ENCODE results near the gene OR52J3. TPM values are rescaled to one million over a fixed set of nuclear protein-coding genes. Genes with fewer than 3 reads are reported as not detected.

The OR52J3 gene
- total and polyA plus RNA-seq, 4 donors, result not detected

DNA sequence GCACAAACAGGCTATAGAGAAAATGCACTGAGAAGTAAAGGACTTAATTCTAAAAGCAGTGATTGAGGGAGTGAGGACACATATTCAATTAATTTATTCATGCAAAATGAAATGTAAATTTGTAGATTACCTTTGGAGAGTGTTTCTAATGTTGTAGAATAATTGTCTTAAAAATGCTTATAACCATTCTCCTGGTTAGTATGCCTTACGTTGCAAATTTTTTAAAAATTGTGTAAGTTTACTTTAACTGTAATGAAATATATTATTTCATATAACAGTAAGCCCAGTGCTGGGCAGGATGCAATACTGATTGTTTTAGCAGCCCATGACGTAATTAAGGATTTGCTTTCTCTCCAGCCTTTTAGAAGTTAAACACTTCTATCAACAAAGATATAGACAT lies 49.7 kb downstream of the OR52J3 start:
- H3K4me1 ChIP-seq (ENCODE audit: control insufficient read depth in 5 of 5, insufficient read depth in 5 of 5, low read length in 5 of 5), result no peaks in the 10 kb centered on the region
- H3K27ac ChIP-seq (ENCODE audit: low read depth in 1 of 2, low read length in 1 of 2), result no peak overlapping the region
- H3K9ac ChIP-seq (ENCODE audit: insufficient read depth in 1 of 2, low read length in 2 of 2), result no peak overlapping the region
- 68 to 82% methylated on average over 2 of the region's 2 CpGs for WGBS, 2 donors
- H3K9me3 ChIP-seq (ENCODE audit: control insufficient read depth in 4 of 4, insufficient read depth in 3 of 4, low read length in 3 of 4), result no peaks in the 10 kb centered on the region
- no peaks in the 10 kb centered on the region for H3K36me3 ChIP-seq (ENCODE audit: control insufficient read depth in 4 of 4, insufficient read depth in 4 of 4, low read length in 4 of 4)
- H3K4me3 ChIP-seq, result no peak overlapping the region
- TF ChIP-seq, protein P1, sequence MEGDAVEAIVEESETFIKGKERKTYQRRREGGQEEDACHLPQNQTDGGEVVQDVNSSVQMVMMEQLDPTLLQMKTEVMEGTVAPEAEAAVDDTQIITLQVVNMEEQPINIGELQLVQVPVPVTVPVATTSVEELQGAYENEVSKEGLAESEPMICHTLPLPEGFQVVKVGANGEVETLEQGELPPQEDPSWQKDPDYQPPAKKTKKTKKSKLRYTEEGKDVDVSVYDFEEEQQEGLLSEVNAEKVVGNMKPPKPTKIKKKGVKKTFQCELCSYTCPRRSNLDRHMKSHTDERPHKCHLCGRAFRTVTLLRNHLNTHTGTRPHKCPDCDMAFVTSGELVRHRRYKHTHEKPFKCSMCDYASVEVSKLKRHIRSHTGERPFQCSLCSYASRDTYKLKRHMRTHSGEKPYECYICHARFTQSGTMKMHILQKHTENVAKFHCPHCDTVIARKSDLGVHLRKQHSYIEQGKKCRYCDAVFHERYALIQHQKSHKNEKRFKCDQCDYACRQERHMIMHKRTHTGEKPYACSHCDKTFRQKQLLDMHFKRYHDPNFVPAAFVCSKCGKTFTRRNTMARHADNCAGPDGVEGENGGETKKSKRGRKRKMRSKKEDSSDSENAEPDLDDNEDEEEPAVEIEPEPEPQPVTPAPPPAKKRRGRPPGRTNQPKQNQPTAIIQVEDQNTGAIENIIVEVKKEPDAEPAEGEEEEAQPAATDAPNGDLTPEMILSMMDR (IDR thresholded peaks at IDR 0.05; ENCODE audit: control extremely low read depth, extremely low read depth), result no peak
- no peaks in the 10 kb centered on the region for H3K27me3 ChIP-seq (ENCODE audit: control insufficient read depth in 3 of 3, insufficient read depth in 3 of 3, low read length in 2 of 3)
- DNase-seq (no peak), ATAC-seq (ENCODE audit: insufficient read depth, low FRiP score) (no peak)

Other genes starting within 250 kb of the OR52J3 start
- gene OR52R1, start 242.1 kb upstream of the OR52J3 start, total RNA-seq, result not detected
- gene OR52R1, start 242.1 kb upstream of the OR52J3 start, polyA plus RNA-seq, result not detected
- gene OR51F2, start 225.2 kb upstream of the OR52J3 start, total RNA-seq, result not detected
- gene OR51F2, start 225.2 kb upstream of the OR52J3 start, polyA plus RNA-seq, result not detected
- gene OR51S1, start 197.3 kb upstream of the OR52J3 start, total RNA-seq, result not detected
- gene OR51S1, start 197.3 kb upstream of the OR52J3 start, polyA plus RNA-seq, result not detected
- gene OR51T1, start 164.6 kb upstream of the OR52J3 start, total RNA-seq, result not detected
- not detected for gene OR51T1, start 164.6 kb upstream of the OR52J3 start, polyA plus RNA-seq
- not detected for gene OR51A7, start 142.7 kb upstream of the OR52J3 start, total RNA-seq
- gene OR51A7, start 142.7 kb upstream of the OR52J3 start, polyA plus RNA-seq, result not detected
- gene OR51G2, start 127.2 kb upstream of the OR52J3 start, total RNA-seq, result not detected
- gene OR51G2, start 127.2 kb upstream of the OR52J3 start, polyA plus RNA-seq, result not detected
- not detected for gene OR51G1, start 122.2 kb upstream of the OR52J3 start, total RNA-seq
- gene OR51G1, start 122.2 kb upstream of the OR52J3 start, polyA plus RNA-seq, result not detected
- not detected for gene OR51A4, start 98.9 kb upstream of the OR52J3 start, total RNA-seq
- not detected for gene OR51A4, start 98.9 kb upstream of the OR52J3 start, polyA plus RNA-seq
- not detected for gene OR51A2, start 90.8 kb upstream of the OR52J3 start, total RNA-seq
- not detected for gene OR51A2, start 90.8 kb upstream of the OR52J3 start, polyA plus RNA-seq
- gene OR51L1, start 51.7 kb upstream of the OR52J3 start, total RNA-seq, result not detected
- not detected for gene OR51L1, start 51.7 kb upstream of the OR52J3 start, polyA plus RNA-seq
- gene OR52E2, start 13.1 kb downstream of the OR52J3 start, total RNA-seq, result not detected
- not detected for gene OR52E2, start 13.1 kb downstream of the OR52J3 start, polyA plus RNA-seq
- not detected for gene OR52E1, start 23.0 kb downstream of the OR52J3 start, total RNA-seq
- gene OR52E1, start 23.0 kb downstream of the OR52J3 start, polyA plus RNA-seq, result not detected
- not detected for gene OR52A5, start 91.8 kb downstream of the OR52J3 start, total RNA-seq
- gene OR52A5, start 91.8 kb downstream of the OR52J3 start, polyA plus RNA-seq, result not detected
- not detected for gene OR52A1, start 108.2 kb downstream of the OR52J3 start, total RNA-seq
- gene OR52A1, start 108.2 kb downstream of the OR52J3 start, polyA plus RNA-seq, result not detected
- not detected for gene OR51V1, start 154.2 kb downstream of the OR52J3 start, total RNA-seq
- not detected for gene OR51V1, start 154.2 kb downstream of the OR52J3 start, polyA plus RNA-seq
- 1,000 to 10,000 TPM in 1 of 2 donors, 100 to 1,000 TPM in 1; 848 to 1,072 TPM for gene HBB, start 180.5 kb downstream of the OR52J3 start, total RNA-seq
- gene HBB, start 180.5 kb downstream of the OR52J3 start, polyA plus RNA-seq, result 100 to 1,000 TPM in 1 of 2 donors, 10 to 100 TPM in 1; 39.4 to 454 TPM
- gene HBD, start 188.0 kb downstream of the OR52J3 start, total RNA-seq, result 1 to 10 TPM in 1 of 2 donors, not detected in 1; 1.1 TPM
- gene HBD, start 188.0 kb downstream of the OR52J3 start, polyA plus RNA-seq, result under 1 TPM; 0.24 to 0.66 TPM
- 10 to 100 TPM in 1 of 2 donors, 1 to 10 TPM in 1; 1.6 to 60.9 TPM for gene HBG1, start 203.3 kb downstream of the OR52J3 start, total RNA-seq
- gene HBG1, start 203.3 kb downstream of the OR52J3 start, polyA plus RNA-seq, result under 1 TPM in 1 of 2 donors, not detected in 1; 0.56 TPM
- over 10,000 TPM in 1 of 2 donors, 1 to 10 TPM in 1; 8.2 to 13,246 TPM for gene HBG2, start 208.3 kb downstream of the OR52J3 start, total RNA-seq
- gene HBG2, start 208.3 kb downstream of the OR52J3 start, polyA plus RNA-seq, result under 1 TPM; 0.31 to 1.00 TPM
- gene HBE1, start 223.4 kb downstream of the OR52J3 start, total RNA-seq, result 10 to 100 TPM in 1 of 2 donors, 1 to 10 TPM in 1; 2.1 to 14.6 TPM
- gene HBE1, start 223.4 kb downstream of the OR52J3 start, polyA plus RNA-seq, result not detected